Bronchial epithelial cell (primary cell): ENCODE measurements around the gene HOXA3. TPM values are rescaled to one million over a fixed set of nuclear protein-coding genes. Genes with fewer than 3 reads are reported as not detected.

Source experiments
- DNase-seq: peaks from one replicate; pipeline ENCODE4 v3.0.0-alpha.2; 2010; ENCODE audit warnings: low read depth
- FAIRE-seq: peaks from 2 replicates; lab custom pipeline; 2011; peaks lifted over from hg19 to GRCh38; lab: Jason Lieb, UNC
- H3K27me3 ChIP-seq: 2 replicates; pipeline ENCODE4 v1.5.1; 2011; ENCODE audit warnings: low read length; ENCODE audit not compliant: control insufficient read depth, insufficient read depth
- H3K36me3 ChIP-seq: 2 replicates; pipeline ENCODE4 v1.5.1; 2011; ENCODE audit warnings: low read length; ENCODE audit not compliant: control insufficient read depth, insufficient read depth
- H3K4me3 ChIP-seq: 2 replicates; pipeline ENCODE4 v1.5.1; 2011; ENCODE audit warnings: mild to moderate bottlenecking, low read depth, low read length, control low read depth
- total RNA-seq: library from RNA; depleted of rRNA; stranded (reverse); fragments of >200 nt; gene quantifications from 2 replicates; pipeline ENCODE4 v1.2.1, GENCODE V29; 2014
- TF ChIP-seq, protein P1 (sequence below): IDR thresholded peaks from 2 replicates; pipeline ENCODE4 v1.5.1; 2011; ENCODE audit warnings: mild to moderate bottlenecking, moderate library complexity, low read length, control low read depth, inconsistent platforms; ENCODE audit not compliant: insufficient read depth, severe bottlenecking

Gene HOXA3
- total RNA-seq, 1 donor from 2014 or later = not detected

DNA sequence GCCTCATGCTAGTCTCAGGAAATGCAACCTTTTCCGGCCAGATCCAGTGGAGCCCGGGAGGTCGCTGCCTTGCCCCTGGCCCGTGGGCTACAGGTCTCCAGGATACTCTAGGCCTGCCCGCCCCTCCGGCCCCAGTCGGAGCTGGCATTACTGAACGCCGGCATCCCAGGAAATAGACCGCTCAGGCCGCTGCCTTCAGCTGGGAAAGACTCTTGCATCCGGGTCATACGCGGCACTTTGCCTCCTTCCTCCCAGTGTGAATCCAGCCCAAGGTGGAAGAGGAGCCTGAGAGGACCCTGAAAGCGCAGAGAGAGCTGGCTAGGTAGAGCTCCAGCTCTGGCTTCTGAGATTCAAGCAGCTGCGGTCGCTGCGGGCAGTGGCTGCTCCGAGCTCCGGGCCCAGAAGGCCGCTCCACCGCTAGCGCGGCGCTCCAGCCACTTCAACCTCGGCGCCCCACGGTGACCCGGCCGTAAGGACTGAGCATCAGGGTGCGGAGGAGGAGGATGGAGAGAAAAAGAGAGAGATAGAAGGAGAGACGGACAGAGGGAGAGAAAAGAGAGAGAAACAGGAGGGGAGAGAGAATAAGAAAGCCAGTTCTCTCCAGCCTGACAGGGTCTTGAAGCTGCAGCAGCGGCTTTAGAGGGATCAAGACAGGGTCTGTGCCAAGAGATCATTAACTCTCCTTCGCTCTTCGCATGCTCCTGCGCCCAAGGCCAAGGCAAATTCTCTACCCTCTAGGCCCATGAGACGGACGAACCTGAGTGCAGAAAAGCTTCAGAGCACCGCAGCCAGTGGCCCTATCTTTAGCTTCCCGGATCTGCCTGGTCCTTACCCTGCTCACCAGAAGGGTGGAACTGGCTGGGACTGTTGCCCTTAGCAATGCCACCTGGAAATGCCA is 23.5 kb upstream of the HOXA3 start:
- FAIRE-seq (no peak), DNase-seq (no peak)
- Histone ChIP-seq H3K27me3 (peaks cover 73% of the 10 kb centered on the region), H3K36me3 (no peaks in the 10 kb centered on the region), H3K4me3 (no peak overlapping the region)
- TF ChIP-seq, protein P1, sequence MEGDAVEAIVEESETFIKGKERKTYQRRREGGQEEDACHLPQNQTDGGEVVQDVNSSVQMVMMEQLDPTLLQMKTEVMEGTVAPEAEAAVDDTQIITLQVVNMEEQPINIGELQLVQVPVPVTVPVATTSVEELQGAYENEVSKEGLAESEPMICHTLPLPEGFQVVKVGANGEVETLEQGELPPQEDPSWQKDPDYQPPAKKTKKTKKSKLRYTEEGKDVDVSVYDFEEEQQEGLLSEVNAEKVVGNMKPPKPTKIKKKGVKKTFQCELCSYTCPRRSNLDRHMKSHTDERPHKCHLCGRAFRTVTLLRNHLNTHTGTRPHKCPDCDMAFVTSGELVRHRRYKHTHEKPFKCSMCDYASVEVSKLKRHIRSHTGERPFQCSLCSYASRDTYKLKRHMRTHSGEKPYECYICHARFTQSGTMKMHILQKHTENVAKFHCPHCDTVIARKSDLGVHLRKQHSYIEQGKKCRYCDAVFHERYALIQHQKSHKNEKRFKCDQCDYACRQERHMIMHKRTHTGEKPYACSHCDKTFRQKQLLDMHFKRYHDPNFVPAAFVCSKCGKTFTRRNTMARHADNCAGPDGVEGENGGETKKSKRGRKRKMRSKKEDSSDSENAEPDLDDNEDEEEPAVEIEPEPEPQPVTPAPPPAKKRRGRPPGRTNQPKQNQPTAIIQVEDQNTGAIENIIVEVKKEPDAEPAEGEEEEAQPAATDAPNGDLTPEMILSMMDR = no peak

DNA sequence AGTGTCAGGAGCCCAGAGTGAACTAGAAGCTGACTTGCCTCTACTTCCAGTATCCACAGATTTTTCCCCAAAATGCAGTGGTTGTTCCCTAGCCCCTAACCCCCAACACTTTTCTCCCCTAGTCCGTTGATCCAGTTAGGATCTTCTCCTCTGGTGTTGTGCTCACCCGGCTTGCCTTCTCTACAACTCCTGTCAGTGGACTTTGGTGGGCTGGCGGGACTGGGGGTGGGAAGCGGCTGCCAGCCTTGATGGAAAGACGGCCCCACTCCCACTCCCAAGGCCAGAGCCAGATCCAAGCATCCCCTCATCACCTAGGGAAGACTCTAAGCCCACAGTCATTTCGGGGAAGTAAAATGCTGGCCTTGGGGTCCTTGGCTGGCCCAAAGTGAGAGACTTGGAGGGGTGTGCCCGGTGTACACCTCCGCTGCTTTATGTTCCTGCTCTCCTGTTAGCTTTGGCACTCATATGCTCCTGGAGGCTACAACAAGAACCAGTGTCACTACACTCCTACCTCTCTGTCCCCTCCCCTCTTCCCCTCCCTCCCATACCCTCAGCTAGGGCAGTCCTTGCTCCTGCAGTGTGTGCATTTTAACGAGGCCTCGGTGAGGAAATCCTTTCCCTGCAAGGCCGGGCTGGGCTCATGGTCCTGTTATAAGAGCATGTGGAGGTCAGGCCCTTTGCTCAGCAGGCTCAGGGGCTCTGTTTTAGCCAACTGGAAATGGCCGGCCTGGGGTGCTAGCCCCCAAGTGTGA is 22.7 kb upstream of the HOXA3 start:
- FAIRE-seq = no peak
- Histone ChIP-seq H3K36me3 (no peaks in the 10 kb centered on the region), H3K27me3 (peaks cover 69% of the 10 kb centered on the region), H3K4me3 (no peak overlapping the region)
- TF ChIP-seq, protein P1 = no peak
- no peak for DNase-seq

GRCh38 chr7:27173956-27174873 is 21.8 kb upstream of the HOXA3 start, which contains the start of gene HOXA10:
Gene HOXA10 (minus strand): TSS chr7:27174320. CDS start chr7:27174306, 14 bp downstream.
- no peaks in the 10 kb centered on the region for H3K36me3 ChIP-seq
- FAIRE-seq (no peak), DNase-seq (no peak)
- no peak within 1 kb of the TSS for H3K4me3 ChIP-seq
- TF ChIP-seq, protein P1 = no peak
- H3K27me3 ChIP-seq = peaks cover 70% of the 10 kb centered on the region

GRCh38 chr7:27173511-27173955 is 21.1 kb upstream of the HOXA3 start:
- Histone ChIP-seq H3K4me3 (no peak overlapping the region), H3K27me3 (peaks cover 72% of the 10 kb centered on the region), H3K36me3 (no peaks in the 10 kb centered on the region)
- TF ChIP-seq, protein P1 = no peak
- DNase-seq = no peak
- no peak for FAIRE-seq

GRCh38 chr7:27172823-27173510 is 20.6 kb upstream of the HOXA3 start:
- Histone ChIP-seq H3K27me3 (peaks cover 74% of the 10 kb centered on the region), H3K36me3 (no peaks in the 10 kb centered on the region), H3K4me3 (no peak overlapping the region)
- DNase-seq (no peak), FAIRE-seq (no peak)
- TF ChIP-seq, protein P1 = no peak
